ENCODE results near the gene C16orf74. TPM values are rescaled to one million over a fixed set of nuclear protein-coding genes. Genes with fewer than 3 reads are reported as not detected.

C16orf74 gene
- polyA plus RNA-seq, 2 of the 4 experiments (the other 2 are of a cell fraction): 3.8 to 9.1 TPM

DNA sequence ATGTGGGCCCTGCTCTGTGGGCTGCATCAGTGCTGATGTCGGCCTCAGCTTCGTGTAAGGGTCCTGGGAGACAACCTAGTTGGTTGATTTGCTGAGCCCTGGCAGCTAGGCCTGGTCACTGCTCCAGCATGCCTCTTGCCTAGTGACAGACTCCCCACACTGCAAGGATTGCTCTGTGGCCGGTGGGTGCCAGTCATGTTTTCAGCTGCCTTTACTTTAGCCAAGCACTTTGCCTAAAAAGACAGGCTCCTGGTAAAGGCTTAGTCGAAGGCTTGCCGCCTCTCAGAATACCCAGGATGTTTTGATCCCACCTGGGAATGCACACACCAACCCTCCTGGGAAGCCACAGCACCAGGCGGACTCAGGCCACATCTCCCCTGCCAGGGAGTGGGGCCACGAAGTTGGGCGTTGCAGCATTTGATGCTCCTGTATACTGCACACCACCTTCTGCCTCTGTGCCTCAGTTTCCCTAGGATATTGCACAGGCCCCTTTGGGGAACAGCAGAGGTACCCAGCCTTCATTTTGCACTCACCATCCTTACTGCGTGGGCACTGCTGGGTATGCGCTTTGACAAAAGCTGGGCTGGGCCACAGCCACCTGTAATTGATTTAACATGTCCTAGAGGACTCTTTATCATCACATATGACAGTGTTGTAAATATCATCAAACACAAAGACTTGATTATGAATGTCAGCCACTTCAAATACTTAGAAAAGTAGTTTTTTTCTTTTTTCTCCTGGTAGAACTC, 82.0 kb downstream of the C16orf74 start:
- H3K9me3 ChIP-seq: no peaks in the 10 kb centered on the region
- H3K4me1 ChIP-seq: no peaks in the 10 kb centered on the region
- H3K4me2 ChIP-seq: no peak overlapping the region
- WGBS (ENCODE audit: missing lambda C conversion rate): 93% methylated on average over 10 of the region's 10 CpGs
- ChIA-PET POLR2A (no interaction called here), CTCF (interaction anchor here (0.7 to 1.2 kb wide), 4 partner anchors 10 to 53 kb away, joined by 3 to 6 read pairs (median 3); no protein-coding TSS in a partner anchor)
- no peak for TF ChIP-seq HOXB13 (CRISPR knock-in tag; IDR thresholded peaks at IDR 0.05; ENCODE audit: low read depth)
- TF ChIP-seq RARB (CRISPR knock-in tag; IDR thresholded peaks at IDR 0.05): no peak
- TF ChIP-seq, protein P1, sequence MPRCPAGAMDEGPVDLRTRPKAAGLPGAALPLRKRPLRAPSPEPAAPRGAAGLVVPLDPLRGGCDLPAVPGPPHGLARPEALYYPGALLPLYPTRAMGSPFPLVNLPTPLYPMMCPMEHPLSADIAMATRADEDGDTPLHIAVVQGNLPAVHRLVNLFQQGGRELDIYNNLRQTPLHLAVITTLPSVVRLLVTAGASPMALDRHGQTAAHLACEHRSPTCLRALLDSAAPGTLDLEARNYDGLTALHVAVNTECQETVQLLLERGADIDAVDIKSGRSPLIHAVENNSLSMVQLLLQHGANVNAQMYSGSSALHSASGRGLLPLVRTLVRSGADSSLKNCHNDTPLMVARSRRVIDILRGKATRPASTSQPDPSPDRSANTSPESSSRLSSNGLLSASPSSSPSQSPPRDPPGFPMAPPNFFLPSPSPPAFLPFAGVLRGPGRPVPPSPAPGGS (IDR thresholded peaks at IDR 0.05): no peak
- H3K4me3 ChIP-seq: no peak overlapping the region
- no peak for FAIRE-seq
- no peak overlapping the region for H3K27ac ChIP-seq
- peak in 1 of 2 experiments; percentile 26; a peak in 2 of 6 replicates for ATAC-seq
- no peak for DNase-seq (ENCODE audit: low read depth in 1 of 2, low spot score in 1 of 2)

- Histone ChIP-seq H3K4me2 (no peak overlapping the region), H3K4me3 (no peak overlapping the region), H3K4me1 (no peaks in the 10 kb centered on the region), H3K27ac (no peak overlapping the region; a peak in 1 of 6 replicates), H3K9me3 (no peaks in the 10 kb centered on the region)
- FAIRE-seq (no peak), ATAC-seq (peak; percentile 29 to 64; a peak in 4 of 6 replicates), DNase-seq (ENCODE audit: low read depth in 1 of 2, low spot score in 1 of 2) (no peak)
- POLR2A ChIA-PET: no interaction called here
- 89% methylated on average over 16 of the region's 16 CpGs for WGBS (ENCODE audit: missing lambda C conversion rate)
- no peak for TF ChIP-seq ZFP36 (IDR thresholded peaks at IDR 0.05; ENCODE audit: borderline replicate concordance, partially characterized antibody)
- TF ChIP-seq RARB (CRISPR knock-in tag; IDR thresholded peaks at IDR 0.05): no peak
- no peak for TF ChIP-seq HOXB5 (CRISPR knock-in tag; IDR thresholded peaks at IDR 0.05)
- TF ChIP-seq CHD4 (IDR thresholded peaks at IDR 0.05; ENCODE audit: borderline replicate concordance): no peak
- TF ChIP-seq HOXB13 (CRISPR knock-in tag; IDR thresholded peaks at IDR 0.05; ENCODE audit: low read depth): no peak
- TF ChIP-seq JUN (IDR thresholded peaks at IDR 0.05): no peak
- CTCF ChIA-PET: interaction anchor here (0.7 to 1.2 kb wide), 4 partner anchors 9 to 52 kb away, joined by 3 to 6 read pairs (median 3); no protein-coding TSS in a partner anchor
These were observed 83.0 kb downstream of the C16orf74 start for GRCh38 chr16:85667841-85668413.

DNA sequence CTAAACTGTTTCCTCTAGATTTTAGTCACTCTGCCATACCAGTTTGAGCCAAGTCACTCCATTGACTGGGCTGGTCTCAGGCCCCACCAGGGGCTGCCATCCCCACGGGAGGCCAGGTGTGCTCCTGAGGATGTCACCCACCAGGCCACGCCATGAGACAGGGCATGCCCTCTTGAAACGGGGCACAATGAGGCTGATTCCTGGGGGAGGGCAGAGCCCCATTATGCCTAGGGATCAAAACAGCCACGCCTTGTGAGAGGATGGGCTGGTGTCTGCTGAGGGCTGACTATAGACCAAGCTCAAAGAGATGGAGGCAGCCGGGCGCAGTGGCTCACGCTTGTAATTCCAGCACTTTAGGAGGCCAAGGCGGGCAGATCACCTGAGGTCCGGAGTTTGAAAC, 83.6 kb downstream of the C16orf74 start:
- H3K4me2 ChIP-seq: no peak overlapping the region
- DNase-seq (ENCODE audit: low read depth in 1 of 2, low spot score in 1 of 2): no peak
- WGBS (ENCODE audit: missing lambda C conversion rate): 96% methylated on average over 8 of the region's 9 CpGs
- FAIRE-seq: no peak
- ATAC-seq: no peak
- no peak overlapping the region for H3K4me3 ChIP-seq
- H3K9me3 ChIP-seq: no peaks in the 10 kb centered on the region
- H3K4me1 ChIP-seq: no peaks in the 10 kb centered on the region
- ChIA-PET POLR2A (no interaction called here), CTCF (interaction anchor here (1.2 kb wide), 1 partner anchor 25 kb away, joined by 3 read pairs; no protein-coding TSS in a partner anchor)
- TF ChIP-seq TFCP2L1 (CRISPR knock-in tag; IDR thresholded peaks at IDR 0.05): no peak
- no peak for TF ChIP-seq POLR2AphosphoS2 (conservative IDR thresholded peaks at IDR 0.05; ENCODE audit: low read length)
- TF ChIP-seq, protein P2, sequence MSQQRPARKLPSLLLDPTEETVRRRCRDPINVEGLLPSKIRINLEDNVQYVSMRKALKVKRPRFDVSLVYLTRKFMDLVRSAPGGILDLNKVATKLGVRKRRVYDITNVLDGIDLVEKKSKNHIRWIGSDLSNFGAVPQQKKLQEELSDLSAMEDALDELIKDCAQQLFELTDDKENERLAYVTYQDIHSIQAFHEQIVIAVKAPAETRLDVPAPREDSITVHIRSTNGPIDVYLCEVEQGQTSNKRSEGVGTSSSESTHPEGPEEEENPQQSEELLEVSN (IDR thresholded peaks at IDR 0.05; ENCODE audit: borderline replicate concordance, low read depth): no peak
- TF ChIP-seq FOSL2 (IDR thresholded peaks at IDR 0.05): no peak
- no peak for TF ChIP-seq FOSL2 (CRISPR knock-in tag; IDR thresholded peaks at IDR 0.05)
- TF ChIP-seq HOXB13 (CRISPR knock-in tag; IDR thresholded peaks at IDR 0.05; ENCODE audit: low read depth): no peak
- TF ChIP-seq, protein P3, sequence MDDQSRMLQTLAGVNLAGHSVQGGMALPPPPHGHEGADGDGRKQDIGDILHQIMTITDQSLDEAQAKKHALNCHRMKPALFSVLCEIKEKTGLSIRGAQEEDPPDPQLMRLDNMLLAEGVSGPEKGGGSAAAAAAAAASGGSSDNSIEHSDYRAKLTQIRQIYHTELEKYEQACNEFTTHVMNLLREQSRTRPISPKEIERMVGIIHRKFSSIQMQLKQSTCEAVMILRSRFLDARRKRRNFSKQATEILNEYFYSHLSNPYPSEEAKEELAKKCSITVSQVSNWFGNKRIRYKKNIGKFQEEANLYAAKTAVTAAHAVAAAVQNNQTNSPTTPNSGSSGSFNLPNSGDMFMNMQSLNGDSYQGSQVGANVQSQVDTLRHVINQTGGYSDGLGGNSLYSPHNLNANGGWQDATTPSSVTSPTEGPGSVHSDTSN (IDR thresholded peaks at IDR 0.05): no peak
- TF ChIP-seq ZC3H11A (IDR thresholded peaks at IDR 0.05): no peak
- no peak for TF ChIP-seq KDM5A (IDR thresholded peaks at IDR 0.05)
- TF ChIP-seq, protein P1 (IDR thresholded peaks at IDR 0.05): no peak
- TF ChIP-seq CHD4 (IDR thresholded peaks at IDR 0.05; ENCODE audit: borderline replicate concordance): no peak
- TF ChIP-seq GATA3 (IDR thresholded peaks at IDR 0.05; ENCODE audit: borderline replicate concordance): no peak
- TF ChIP-seq CHD2 (IDR thresholded peaks at IDR 0.05; ENCODE audit: low read length, partially characterized antibody): no peak
- no peak for TF ChIP-seq RNF2 (IDR thresholded peaks at IDR 0.05; ENCODE audit: borderline replicate concordance, low read depth)
- no peak for TF ChIP-seq RARB (CRISPR knock-in tag; IDR thresholded peaks at IDR 0.05)
- TF ChIP-seq, protein P4, sequence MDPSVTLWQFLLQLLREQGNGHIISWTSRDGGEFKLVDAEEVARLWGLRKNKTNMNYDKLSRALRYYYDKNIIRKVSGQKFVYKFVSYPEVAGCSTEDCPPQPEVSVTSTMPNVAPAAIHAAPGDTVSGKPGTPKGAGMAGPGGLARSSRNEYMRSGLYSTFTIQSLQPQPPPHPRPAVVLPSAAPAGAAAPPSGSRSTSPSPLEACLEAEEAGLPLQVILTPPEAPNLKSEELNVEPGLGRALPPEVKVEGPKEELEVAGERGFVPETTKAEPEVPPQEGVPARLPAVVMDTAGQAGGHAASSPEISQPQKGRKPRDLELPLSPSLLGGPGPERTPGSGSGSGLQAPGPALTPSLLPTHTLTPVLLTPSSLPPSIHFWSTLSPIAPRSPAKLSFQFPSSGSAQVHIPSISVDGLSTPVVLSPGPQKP (IDR thresholded peaks at IDR 0.05; ENCODE audit: low read depth, low read length): no peak
- TF ChIP-seq ZNF302 (CRISPR knock-in tag; IDR thresholded peaks at IDR 0.05): no peak
- no peak for TF ChIP-seq ZSCAN20 (CRISPR knock-in tag; IDR thresholded peaks at IDR 0.05)
- no peak for TF ChIP-seq POLR2A (IDR thresholded peaks at IDR 0.05; ENCODE audit: low read length)
- no peak overlapping the region for H3K27ac ChIP-seq
